GM12801 (cell line): ENCODE data around the gene PTPRG.

ENCODE experiments used
- TF ChIP-seq, protein P1 (sequence below): IDR thresholded peaks from one replicate; pipeline ENCODE4 v1.5.1; 2011; ENCODE audit warnings: control low read depth; ENCODE audit not compliant: insufficient read length; ENCODE audit errors: extremely low read depth

Gene PTPRG

GRCh38 chr3:61612211-61613194 is 51.1 kb downstream of the PTPRG start:
- TF ChIP-seq, protein P1, sequence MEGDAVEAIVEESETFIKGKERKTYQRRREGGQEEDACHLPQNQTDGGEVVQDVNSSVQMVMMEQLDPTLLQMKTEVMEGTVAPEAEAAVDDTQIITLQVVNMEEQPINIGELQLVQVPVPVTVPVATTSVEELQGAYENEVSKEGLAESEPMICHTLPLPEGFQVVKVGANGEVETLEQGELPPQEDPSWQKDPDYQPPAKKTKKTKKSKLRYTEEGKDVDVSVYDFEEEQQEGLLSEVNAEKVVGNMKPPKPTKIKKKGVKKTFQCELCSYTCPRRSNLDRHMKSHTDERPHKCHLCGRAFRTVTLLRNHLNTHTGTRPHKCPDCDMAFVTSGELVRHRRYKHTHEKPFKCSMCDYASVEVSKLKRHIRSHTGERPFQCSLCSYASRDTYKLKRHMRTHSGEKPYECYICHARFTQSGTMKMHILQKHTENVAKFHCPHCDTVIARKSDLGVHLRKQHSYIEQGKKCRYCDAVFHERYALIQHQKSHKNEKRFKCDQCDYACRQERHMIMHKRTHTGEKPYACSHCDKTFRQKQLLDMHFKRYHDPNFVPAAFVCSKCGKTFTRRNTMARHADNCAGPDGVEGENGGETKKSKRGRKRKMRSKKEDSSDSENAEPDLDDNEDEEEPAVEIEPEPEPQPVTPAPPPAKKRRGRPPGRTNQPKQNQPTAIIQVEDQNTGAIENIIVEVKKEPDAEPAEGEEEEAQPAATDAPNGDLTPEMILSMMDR, result no peak

DNA sequence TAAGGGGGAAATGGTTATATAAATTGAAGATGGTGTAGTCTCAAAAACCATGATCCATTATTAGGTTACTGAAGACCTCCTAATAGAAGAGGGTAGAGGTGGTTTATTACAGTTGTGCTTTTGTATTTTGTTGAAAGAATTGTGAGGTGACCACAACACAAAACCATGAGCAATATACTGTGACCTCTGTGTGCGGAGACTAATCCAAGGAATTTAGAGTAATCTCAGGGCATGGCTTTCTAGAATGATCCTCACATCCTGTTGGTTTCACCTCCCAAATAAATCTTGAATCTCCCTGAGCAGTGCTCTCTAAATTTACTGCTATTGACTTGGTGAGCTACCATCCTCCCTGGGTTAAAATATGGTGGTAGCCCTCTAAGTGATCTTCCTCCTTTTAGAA is 52.3 kb downstream of the PTPRG start:
- TF ChIP-seq, protein P1, result no peak

DNA sequence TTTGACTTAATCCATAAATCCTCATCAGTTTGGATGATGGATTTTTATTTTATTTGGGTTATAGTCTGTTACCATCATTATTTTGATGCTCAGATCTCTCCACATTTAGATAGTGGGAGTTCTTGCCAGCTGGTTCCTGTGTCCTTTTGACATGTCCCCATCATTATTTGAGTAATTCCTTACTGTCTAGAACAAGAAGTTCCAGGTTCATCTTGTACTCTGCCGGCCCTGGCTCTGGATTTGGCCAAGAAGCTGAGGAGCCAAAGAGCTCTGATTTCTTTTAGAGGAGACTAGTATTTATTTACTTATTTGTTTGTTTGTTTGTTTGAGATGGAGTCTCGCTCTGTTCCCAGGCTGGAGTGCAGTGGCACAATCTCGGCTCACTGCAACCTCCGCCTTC is 54.3 kb downstream of the PTPRG start:
- TF ChIP-seq, protein P1, result no peak

DNA sequence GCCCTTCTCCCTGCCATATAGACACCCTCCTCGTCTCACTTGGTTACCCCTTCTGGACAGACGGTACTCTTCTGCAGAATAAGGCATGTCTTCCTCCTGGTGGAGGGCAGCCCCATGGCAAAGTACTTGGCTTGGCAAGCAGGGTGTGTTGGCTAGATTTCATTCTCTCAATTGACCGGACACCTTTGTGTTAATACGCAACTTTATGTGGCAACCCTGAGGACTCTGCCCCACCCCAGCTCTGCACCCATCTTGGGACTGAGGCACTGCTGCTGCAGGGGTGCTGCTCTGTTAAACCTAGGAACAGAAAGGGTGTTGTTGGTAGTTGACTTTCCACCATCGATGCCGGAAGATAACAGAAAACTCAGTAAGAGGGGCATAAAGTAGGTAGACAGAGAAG is 55.2 kb downstream of the PTPRG start:
- TF ChIP-seq, protein P1, result no peak

- TF ChIP-seq, protein P1, result no peak
Observed at GRCh38 chr3:61617041-61617440, 55.7 kb downstream of the PTPRG start.

DNA sequence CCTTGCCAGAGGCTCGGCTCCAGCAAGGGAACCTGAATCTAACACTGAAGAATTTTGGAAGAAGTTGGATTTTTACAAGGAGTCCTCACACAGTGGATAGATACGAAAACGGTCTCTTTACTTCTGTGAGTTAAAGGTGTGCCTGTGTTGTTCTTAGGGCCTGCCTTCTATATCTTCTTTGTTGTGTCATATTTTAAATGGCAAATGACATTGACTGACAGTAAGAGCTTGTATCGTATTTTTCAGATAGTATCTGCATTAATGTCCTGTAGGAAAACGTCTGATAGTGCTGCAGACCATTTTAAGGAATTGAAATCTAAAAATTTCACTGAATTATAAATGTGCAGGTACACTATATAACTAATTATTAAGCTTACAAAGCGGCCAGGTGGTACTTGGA is 56.3 kb downstream of the PTPRG start:
- TF ChIP-seq, protein P1, result no peak

DNA sequence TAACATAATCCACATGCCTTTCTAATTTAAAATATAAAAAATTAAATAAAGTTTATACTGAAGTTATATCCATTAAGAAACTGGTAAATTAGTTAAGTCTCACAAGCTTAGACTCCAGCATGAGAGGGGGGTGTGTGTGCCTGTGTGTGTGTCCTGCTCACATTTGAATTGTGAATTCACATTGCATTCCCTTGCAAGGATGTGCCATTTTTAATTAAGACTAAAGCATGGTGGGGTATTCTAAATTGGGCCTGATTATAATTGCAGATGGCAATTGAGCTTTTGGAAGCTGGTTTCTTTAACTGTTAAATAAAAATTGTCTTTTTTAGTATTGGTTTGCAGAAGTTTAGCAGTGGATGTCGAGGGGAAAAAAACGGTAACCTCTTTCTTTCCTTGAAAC is 56.9 kb downstream of the PTPRG start:
- TF ChIP-seq, protein P1, result no peak
